K562 (cell line): ENCODE results near the gene DNAI1. TPM values are rescaled to one million over a fixed set of nuclear protein-coding genes. Genes with fewer than 3 reads are reported as not detected.

Experiments
- ATAC-seq: fragments of 200-7000 bp; cut with Tn5 transposase; 3 replicates; pipeline ENCODE4 v1.9.1; 2020; ENCODE audit warnings: moderate library complexity
- BruUV-seq: library from RNA; stranded (reverse); fragments of 400-500 nt; replicated peaks from 2 replicates; lab custom pipeline; 2021; lab: Mats Ljungman, UMichigan
- CTCF ChIA-PET: fragments of 300-600 bp; formaldehyde crosslinking; extraction: SDS; loops from one replicate; lab custom pipeline; 2021; ENCODE audit warnings: low intra/inter-chr PET ratio; lab: Yijun Ruan, JAX
- POLR2A ChIA-PET: fragments of 300-600, 350-650 bp; sonication (Branson Sonifier 250); formaldehyde crosslinking; extraction: SDS; loops from one replicate; lab custom pipeline; 2021; ENCODE audit warnings: antibody characterized with exemption, inconsistent platforms; lab: Yijun Ruan, JAX
- DNase-seq, 4 experiments: peaks; one replicate each; pipeline versions ENCODE4 v3.0.0 to v3.0.0-alpha.2; 2011 to 2018; ENCODE audit warnings: low spot score in 3 of 4, mixed read lengths in 3 of 4; ENCODE audit errors: extremely low read depth in 1 of 4
- FAIRE-seq: peaks from 2 replicates; lab custom pipeline; 2011; peaks lifted over from hg19 to GRCh38; lab: Jason Lieb, UNC
- H2AFZ ChIP-seq: 2 replicates; pipeline ENCODE4 v1.6.0; 2011; ENCODE audit warnings: low read depth, low read length, control low read depth, inconsistent platforms
- H3K27ac ChIP-seq: fragments of 200-600 bp; 3 replicates; pipeline ENCODE4 v1.8.0; 2011; ENCODE audit warnings: low read depth, mild to moderate bottlenecking, control low read depth, inconsistent platforms, low read length, moderate library complexity, mixed read lengths; ENCODE audit errors: extremely low read depth
- H3K27me3 ChIP-seq, 2 experiments: fragments of 300-600 bp in 1 of 2; 2 replicates in 1 of 2; 3 replicates in 1 of 2; pipeline versions ENCODE4 v1.6.0 to v1.8.0; 2011; ENCODE audit warnings: inconsistent platforms in 2 of 2, low read length in 2 of 2, mild to moderate bottlenecking in 1 of 2, mixed read lengths in 1 of 2, moderate library complexity in 1 of 2; ENCODE audit not compliant: control insufficient read depth in 2 of 2, insufficient read depth in 2 of 2
- H3K36me3 ChIP-seq: fragments of 300-600 bp; 3 replicates; pipeline ENCODE4 v1.8.0; 2011; ENCODE audit warnings: mild to moderate bottlenecking, low read length, inconsistent platforms; ENCODE audit not compliant: control insufficient read depth, insufficient read depth
- H3K4me1 ChIP-seq, 2 experiments: fragments of 200-600 bp in 1 of 2; replicated peaks in 1 of 2; 2 replicates in 1 of 2; 3 replicates in 1 of 2; pipeline versions ENCODE4 v1.5.1 to v1.8.0; 2011; ENCODE audit warnings: inconsistent platforms in 2 of 2, low read length in 2 of 2, mild to moderate bottlenecking in 1 of 2, mixed read lengths in 1 of 2, moderate library complexity in 1 of 2; ENCODE audit not compliant: control insufficient read depth in 2 of 2, insufficient read depth in 2 of 2
- H3K4me2 ChIP-seq: 2 replicates; pipeline ENCODE4 v1.6.1; 2011; ENCODE audit warnings: low read length, control low read depth, inconsistent platforms, mixed read lengths; ENCODE audit not compliant: insufficient read depth
- H3K4me3 ChIP-seq: fragments of 200-600 bp; sonication (generic), shearing (Covaris generic); 2 replicates; pipeline ENCODE4 v1.5.1; 2016; ENCODE audit warnings: control low read depth, inconsistent platforms
- H3K79me2 ChIP-seq: fragments of 200-600 bp; 3 replicates; pipeline ENCODE4 v1.8.0; 2011; ENCODE audit warnings: low read length, inconsistent platforms; ENCODE audit not compliant: control insufficient read depth, insufficient read depth
- H3K9ac ChIP-seq, 2 experiments: 2 replicates each; pipeline versions ENCODE4 v1.6.0 to v1.6.1; 2011; ENCODE audit warnings: low read depth in 2 of 2, low read length in 2 of 2, control low read depth in 1 of 2, inconsistent platforms in 1 of 2, mild to moderate bottlenecking in 1 of 2, mixed read lengths in 1 of 2; ENCODE audit not compliant: insufficient read depth in 1 of 2
- H3K9me1 ChIP-seq: one replicate; pipeline ENCODE4 v1.6.0; 2011; ENCODE audit warnings: inconsistent platforms, mild to moderate bottlenecking, low read length, moderate library complexity; ENCODE audit not compliant: control insufficient read depth, insufficient read depth
- H3K9me3 ChIP-seq: replicated peaks from 2 replicates; pipeline ENCODE4 v1.5.1; 2011; ENCODE audit warnings: low read depth, low read length, inconsistent platforms; ENCODE audit not compliant: control insufficient read depth, insufficient read depth
- H4K20me1 ChIP-seq: replicated peaks from 2 replicates; pipeline ENCODE4 v1.6.1; 2011; ENCODE audit warnings: low read length, inconsistent platforms, mixed read lengths; ENCODE audit not compliant: control insufficient read depth, insufficient read depth
- BCOR ChIP-seq: fragments of 450-650 bp; IDR thresholded peaks from 2 replicates; pipeline ENCODE4 v1.6.1; 2016
- EZH2 ChIP-seq: IDR thresholded peaks from 2 replicates; pipeline ENCODE4 v1.6.1; 2012; ENCODE audit warnings: low read depth, mild to moderate bottlenecking, inconsistent platforms, low read length, borderline replicate concordance
- GABPB1 ChIP-seq: sonication (generic); formaldehyde crosslinking; IDR thresholded peaks from 2 replicates; pipeline ENCODE4 v1.8.0; 2022; ENCODE audit warnings: mild to moderate bottlenecking, missing genetic modification reagents
- KDM5B ChIP-seq: fragments of 200-600 bp; sonication (generic); IDR thresholded peaks from 2 replicates; pipeline ENCODE4 v1.6.1; 2012; ENCODE audit warnings: low read depth, mild to moderate bottlenecking, moderate library complexity, low read length, control low read depth, inconsistent platforms; ENCODE audit not compliant: insufficient replicate concordance
- SNRNP70 ChIP-seq: fragments of 200-400 bp; formaldehyde crosslinking; optimal IDR thresholded peaks from 2 replicates; pipeline ENCODE3; 2017; ENCODE audit warnings: low read depth, low read length
- TFAP4 ChIP-seq: sonication (generic); formaldehyde crosslinking; IDR thresholded peaks from 2 replicates; pipeline ENCODE4 v1.8.0; 2022; ENCODE audit warnings: missing genetic modification reagents, mild to moderate bottlenecking, moderate library complexity, borderline replicate concordance
- ZNF212 ChIP-seq: fragments of 450-650 bp; formaldehyde crosslinking; IDR thresholded peaks from 2 replicates; pipeline ENCODE4 v1.4.0; 2020; ENCODE audit warnings: mild to moderate bottlenecking
- ZNF780A ChIP-seq: fragments of 250-450 bp; sonication (Bioruptor Pico); IDR thresholded peaks from 2 replicates; pipeline ENCODE4 v1.5.0; 2021; ENCODE audit warnings: mild to moderate bottlenecking
- WGBS: fragments of 100-300 bp; shearing (Covaris generic); methylation state at CpG from one replicate; pipeline ENCODE4 v1.1.6; 2016; ENCODE audit warnings: low coverage, mixed read lengths; ENCODE audit not compliant: insufficient coverage; ENCODE audit errors: missing lambda C conversion rate; 5-methylcytosine and 5-hydroxymethylcytosine counted together
- in situ Hi-C: fragments of 300-500 bp; cut with MboI; formaldehyde crosslinking; loops from 4 replicates; pipeline ENCODE4 v1.15.0; 2018; ENCODE audit warnings: inconsistent platforms, mixed read lengths
- intact Hi-C: fragments of 100-400 bp; cut with micrococcal nuclease; formaldehyde crosslinking; loops from 2 replicates; pipeline ENCODE4 v1.14.2; 2022
- polyA plus RNA-seq, 8 experiments: library from polyadenylated mRNA; depleted of rRNA in 4 of 8; stranded (reverse) in 5 of 8; unstranded in 3 of 8; fragments of >200 nt; fragmentation: Nextera tagmentation in 2 of 8; fragmentation: Illumina TruSeq in 1 of 8; extraction: Ambion mirVana in 2 of 8; extraction: Trizol in 1 of 8; gene quantifications; 2 replicates each; pipeline versions ENCODE4 v1.2.1 to v1.2.3, GENCODE V29; 2011 to 2014; ENCODE audit warnings: inconsistent platforms in 1 of 8, missing spikeins in 1 of 8
- total RNA-seq, 7 experiments: library from RNA; depleted of rRNA in 6 of 7; stranded (reverse); fragments of >200 nt in 6 of 7; fragmentation: Illumina TruSeq in 2 of 7; extraction: Trizol in 2 of 7; gene quantifications; 2 replicates each; pipeline versions ENCODE4 v1.2.1 to v1.2.3, GENCODE V29; 2011 to 2021; ENCODE audit warnings: low replicate concordance in 1 of 7
- TF ChIP-seq, protein P1 (sequence below): sonication (generic); formaldehyde crosslinking; IDR thresholded peaks from 2 replicates; pipeline ENCODE4 v1.8.1; 2023; ENCODE audit warnings: mild to moderate bottlenecking, missing genetic modification reagents
- TF ChIP-seq, protein P2 (sequence below): fragments of 450-650 bp; IDR thresholded peaks from 2 replicates; pipeline ENCODE4 v1.7.0; 2016; ENCODE audit warnings: borderline replicate concordance
- TF ChIP-seq, protein P3 (sequence below): sonication (generic); formaldehyde crosslinking; IDR thresholded peaks from 2 replicates; pipeline ENCODE4 v1.8.0; 2022; ENCODE audit warnings: mild to moderate bottlenecking, missing genetic modification reagents

The DNAI1 gene
- total and polyA plus RNA-seq, 9 of the 15 experiments (the other 6 are each of a cell fraction or from before 2014, with no cell fraction given): 0.01 to 0.17 (median 0.04) TPM; not detected in 6

DNA sequence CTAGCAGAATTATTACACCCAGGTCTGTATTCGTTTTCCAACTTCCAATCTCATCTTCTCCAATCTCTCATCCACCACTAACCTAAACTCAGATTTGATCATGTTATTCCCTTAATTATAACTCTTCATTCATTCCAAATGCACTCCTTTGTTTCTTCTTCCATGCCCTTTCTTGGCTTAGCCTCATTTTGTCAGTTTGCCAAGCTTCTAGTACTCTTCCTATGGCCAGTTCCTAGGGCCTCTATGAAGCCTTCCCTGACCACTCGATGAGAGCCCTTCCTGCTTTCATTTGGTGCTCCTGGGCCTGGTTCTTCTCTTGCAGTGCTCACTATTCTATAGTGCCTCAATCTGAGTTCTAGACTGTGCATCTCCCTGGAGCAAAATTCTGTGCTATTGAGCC lies 6.0 kb upstream of the DNAI1 start:
- no peak overlapping the region for H3K27ac ChIP-seq
- no peak overlapping the region for H2AFZ ChIP-seq
- ATAC-seq (no peak), DNase-seq (no peak), FAIRE-seq (no peak)
- no TSS peak for BruUV-seq
- H3K4me3 ChIP-seq: no peak overlapping the region
- H3K27me3 ChIP-seq: no peaks in the 10 kb centered on the region
- H3K9me3 ChIP-seq: no peaks in the 10 kb centered on the region
- H3K4me1 ChIP-seq: peaks cover 13 to 14% of the 10 kb centered on the region in 2 experiments; a peak in 4 of 5 replicates
- H3K9me1 ChIP-seq: no peaks in the 10 kb centered on the region
- H3K4me2 ChIP-seq: no peak overlapping the region
- intact Hi-C loops (no loop called here), in situ Hi-C loops (no loop called here)
- H3K9ac ChIP-seq: no peak overlapping the region
- no peaks in the 10 kb centered on the region for H3K36me3 ChIP-seq
- H4K20me1 ChIP-seq: peaks cover 12% of the 10 kb centered on the region
- WGBS: 27% methylated on average over 2 of the region's 2 CpGs
- POLR2A ChIA-PET: no interaction called here
- CTCF ChIA-PET: no interaction called here
- peaks cover 2% of the 10 kb centered on the region; the same call in 1 of the 3 replicates for H3K79me2 ChIP-seq
- TF ChIP-seq BCOR (no peak), EZH2 (no peak), TFAP4 (CRISPR knock-in tag) (no peak), KDM5B (no peak), GABPB1 (no peak), SNRNP70 (no peak), ZNF780A (CRISPR knock-in tag) (no peak), ZNF212 (no peak)
- TF ChIP-seq, protein P1, sequence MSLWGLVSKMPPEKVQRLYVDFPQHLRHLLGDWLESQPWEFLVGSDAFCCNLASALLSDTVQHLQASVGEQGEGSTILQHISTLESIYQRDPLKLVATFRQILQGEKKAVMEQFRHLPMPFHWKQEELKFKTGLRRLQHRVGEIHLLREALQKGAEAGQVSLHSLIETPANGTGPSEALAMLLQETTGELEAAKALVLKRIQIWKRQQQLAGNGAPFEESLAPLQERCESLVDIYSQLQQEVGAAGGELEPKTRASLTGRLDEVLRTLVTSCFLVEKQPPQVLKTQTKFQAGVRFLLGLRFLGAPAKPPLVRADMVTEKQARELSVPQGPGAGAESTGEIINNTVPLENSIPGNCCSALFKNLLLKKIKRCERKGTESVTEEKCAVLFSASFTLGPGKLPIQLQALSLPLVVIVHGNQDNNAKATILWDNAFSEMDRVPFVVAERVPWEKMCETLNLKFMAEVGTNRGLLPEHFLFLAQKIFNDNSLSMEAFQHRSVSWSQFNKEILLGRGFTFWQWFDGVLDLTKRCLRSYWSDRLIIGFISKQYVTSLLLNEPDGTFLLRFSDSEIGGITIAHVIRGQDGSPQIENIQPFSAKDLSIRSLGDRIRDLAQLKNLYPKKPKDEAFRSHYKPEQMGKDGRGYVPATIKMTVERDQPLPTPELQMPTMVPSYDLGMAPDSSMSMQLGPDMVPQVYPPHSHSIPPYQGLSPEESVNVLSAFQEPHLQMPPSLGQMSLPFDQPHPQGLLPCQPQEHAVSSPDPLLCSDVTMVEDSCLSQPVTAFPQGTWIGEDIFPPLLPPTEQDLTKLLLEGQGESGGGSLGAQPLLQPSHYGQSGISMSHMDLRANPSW (CRISPR knock-in tag): no peak
- TF ChIP-seq, protein P2, sequence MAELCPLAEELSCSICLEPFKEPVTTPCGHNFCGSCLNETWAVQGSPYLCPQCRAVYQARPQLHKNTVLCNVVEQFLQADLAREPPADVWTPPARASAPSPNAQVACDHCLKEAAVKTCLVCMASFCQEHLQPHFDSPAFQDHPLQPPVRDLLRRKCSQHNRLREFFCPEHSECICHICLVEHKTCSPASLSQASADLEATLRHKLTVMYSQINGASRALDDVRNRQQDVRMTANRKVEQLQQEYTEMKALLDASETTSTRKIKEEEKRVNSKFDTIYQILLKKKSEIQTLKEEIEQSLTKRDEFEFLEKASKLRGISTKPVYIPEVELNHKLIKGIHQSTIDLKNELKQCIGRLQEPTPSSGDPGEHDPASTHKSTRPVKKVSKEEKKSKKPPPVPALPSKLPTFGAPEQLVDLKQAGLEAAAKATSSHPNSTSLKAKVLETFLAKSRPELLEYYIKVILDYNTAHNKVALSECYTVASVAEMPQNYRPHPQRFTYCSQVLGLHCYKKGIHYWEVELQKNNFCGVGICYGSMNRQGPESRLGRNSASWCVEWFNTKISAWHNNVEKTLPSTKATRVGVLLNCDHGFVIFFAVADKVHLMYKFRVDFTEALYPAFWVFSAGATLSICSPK: no peak
- TF ChIP-seq, protein P3, sequence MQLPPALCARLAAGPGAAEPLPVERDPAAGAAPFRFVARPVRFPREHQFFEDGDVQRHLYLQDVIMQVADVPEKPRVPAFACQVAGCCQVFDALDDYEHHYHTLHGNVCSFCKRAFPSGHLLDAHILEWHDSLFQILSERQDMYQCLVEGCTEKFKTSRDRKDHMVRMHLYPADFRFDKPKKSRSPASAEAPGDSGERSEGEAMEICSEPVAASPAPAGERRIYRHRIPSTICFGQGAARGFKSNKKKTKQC (CRISPR knock-in tag): no peak
